Endothelial cell of umbilical vein (primary cell): ENCODE results near the gene RRP15. TPM values are rescaled to one million over a fixed set of nuclear protein-coding genes. Genes with fewer than 3 reads are reported as not detected.

Source experiments
- BruUV-seq: library from RNA; stranded (reverse); fragments of 400-500 nt; replicated peaks from 2 replicates; lab custom pipeline; 2021; lab: Mats Ljungman, UMichigan
- CTCF ChIA-PET: fragments of 300-600, 350-600 bp; sonication (Branson Sonifier 250); formaldehyde crosslinking; loops from one replicate; lab custom pipeline; 2021; ENCODE audit warnings: antibody characterized with exemption, inconsistent platforms; lab: Charles Lee
- POLR2A ChIA-PET: fragments of 300-600, 350-600 bp; sonication (Branson Sonifier 250); formaldehyde crosslinking; loops from one replicate; lab custom pipeline; 2021; ENCODE audit warnings: antibody characterized with exemption, inconsistent platforms; lab: Charles Lee
- DNase-seq: peaks from one replicate; pipeline ENCODE4 v3.0.0-alpha.2; 2011; ENCODE audit warnings: low read depth, low spot score
- FAIRE-seq: peaks from 2 replicates; lab custom pipeline; 2011; peaks lifted over from hg19 to GRCh38; lab: Jason Lieb, UNC
- H2AFZ ChIP-seq: 2 replicates; pipeline ENCODE4 v1.6.0; 2012; ENCODE audit warnings: low read depth, low read length, control low read depth, inconsistent platforms
- H3K27ac ChIP-seq: 2 replicates; pipeline ENCODE4 v1.5.1; 2011; ENCODE audit warnings: low read depth, mild to moderate bottlenecking, control low read depth, low read length, moderate library complexity; ENCODE audit not compliant: insufficient read depth
- H3K27me3 ChIP-seq, 2 experiments: 2 replicates each; pipeline versions ENCODE4 v1.6.0 to v1.6.1; 2011; ENCODE audit warnings: low read length in 2 of 2, mixed read lengths in 1 of 2; ENCODE audit not compliant: control insufficient read depth in 2 of 2, insufficient read depth in 2 of 2
- H3K36me3 ChIP-seq, 2 experiments: 2 replicates in 1 of 2; 3 replicates in 1 of 2; pipeline ENCODE4 v1.5.1; 2011; ENCODE audit warnings: low read length in 2 of 2, mild to moderate bottlenecking in 1 of 2, moderate library complexity in 1 of 2; ENCODE audit not compliant: control insufficient read depth in 2 of 2, insufficient read depth in 2 of 2; ENCODE audit errors: extremely low read depth in 1 of 2
- H3K4me1 ChIP-seq: 3 replicates; pipeline ENCODE4 v1.5.1; 2011; ENCODE audit warnings: mild to moderate bottlenecking, low read length; ENCODE audit not compliant: control insufficient read depth, insufficient read depth; ENCODE audit errors: extremely low read depth
- H3K4me2 ChIP-seq: 2 replicates; pipeline ENCODE4 v1.6.1; 2011; ENCODE audit warnings: low read length, control low read depth, mixed read lengths; ENCODE audit not compliant: insufficient read depth
- H3K4me3 ChIP-seq, 3 experiments: fragments of 200-600 bp in 1 of 3; sonication (generic), shearing (Covaris generic) in 1 of 3; replicated peaks in 1 of 3; 2 replicates each; pipeline ENCODE4 v1.5.1; 2011 to 2016; ENCODE audit warnings: control low read depth in 3 of 3, low read length in 3 of 3, mild to moderate bottlenecking in 2 of 3, inconsistent platforms in 1 of 3, low read depth in 1 of 3, moderate library complexity in 1 of 3; ENCODE audit not compliant: insufficient read depth in 1 of 3
- H3K79me2 ChIP-seq: 2 replicates; pipeline ENCODE4 v1.6.0; 2012; ENCODE audit warnings: low read length, inconsistent platforms; ENCODE audit not compliant: control insufficient read depth, insufficient read depth
- H3K9ac ChIP-seq: replicated peaks from 2 replicates; pipeline ENCODE3; 2011; ENCODE audit warnings: low read length, control low read depth; ENCODE audit not compliant: insufficient read depth; ENCODE audit errors: extremely low read depth
- H3K9me1 ChIP-seq: replicated peaks from 3 replicates; pipeline ENCODE4 v1.6.0; 2011; ENCODE audit warnings: mild to moderate bottlenecking, low read length; ENCODE audit not compliant: control insufficient read depth, insufficient read depth; ENCODE audit errors: extremely low read depth
- H3K9me3 ChIP-seq: replicated peaks from 2 replicates; pipeline ENCODE4 v1.5.1; 2012; ENCODE audit warnings: low read length, inconsistent platforms; ENCODE audit not compliant: control insufficient read depth, insufficient read depth
- H4K20me1 ChIP-seq: replicated peaks from 2 replicates; pipeline ENCODE3; 2011; ENCODE audit warnings: mild to moderate bottlenecking, low read length; ENCODE audit not compliant: control insufficient read depth, insufficient read depth; ENCODE audit errors: extremely low read depth
- CTCF ChIP-seq, 2 donors: IDR thresholded peaks; 1 replicate in 1 of 2; 2 replicates in 1 of 2; pipeline ENCODE4 v1.5.1; 2011; ENCODE audit warnings: low read length in 2 of 2, mild to moderate bottlenecking in 2 of 2, moderate library complexity in 2 of 2, control low read depth in 1 of 2, inconsistent platforms in 1 of 2, low read depth in 1 of 2; ENCODE audit not compliant: insufficient read depth in 1 of 2; ENCODE audit errors: extremely low read depth in 1 of 2
- EZH2 ChIP-seq: IDR thresholded peaks from 2 replicates; pipeline ENCODE4 v1.6.1; 2012; ENCODE audit warnings: borderline replicate concordance, low read depth, mild to moderate bottlenecking, moderate library complexity, low read length, inconsistent platforms; ENCODE audit not compliant: severe bottlenecking
- FOS ChIP-seq: IDR thresholded peaks from 2 replicates; pipeline ENCODE4 v1.6.1; 2011; ENCODE audit warnings: mild to moderate bottlenecking, low read length, moderate library complexity, borderline replicate concordance; ENCODE audit not compliant: insufficient read depth
- GATA2 ChIP-seq: IDR thresholded peaks from 2 replicates; pipeline ENCODE4 v1.7.0; 2011; ENCODE audit warnings: low read depth, mild to moderate bottlenecking, moderate library complexity, mixed read lengths, low read length; ENCODE audit not compliant: insufficient read length, insufficient read depth
- JUN ChIP-seq: IDR thresholded peaks from 2 replicates; pipeline ENCODE4 v1.6.1; 2011; ENCODE audit warnings: borderline replicate concordance, low read depth; ENCODE audit not compliant: insufficient read length, insufficient read depth
- MYC ChIP-seq: IDR thresholded peaks from one replicate; pipeline ENCODE4 v1.6.1; 2011; ENCODE audit warnings: mild to moderate bottlenecking, low read depth, low read length
- POLR2A ChIP-seq: IDR thresholded peaks from 2 replicates; pipeline ENCODE4 v1.6.1; 2012; ENCODE audit warnings: low read depth, mild to moderate bottlenecking, control low read depth, low read length
- POLR2AphosphoS5 ChIP-seq: IDR thresholded peaks from 2 replicates; pipeline ENCODE4 v1.6.1; 2012; ENCODE audit warnings: low read depth, mild to moderate bottlenecking, control low read depth, low read length, moderate library complexity; ENCODE audit not compliant: insufficient read depth
- dilution Hi-C: fragments of 300-500 bp; cut with MboI; formaldehyde crosslinking; loops from one replicate; pipeline ENCODE4 v1.15.0; 2019; ENCODE audit warnings: low sequenced_read_pairs; ENCODE audit not compliant: extremely low pct_ligation_motif_present
- intact Hi-C: fragments of 100-400 bp; cut with micrococcal nuclease; formaldehyde crosslinking; loops from one replicate; pipeline ENCODE4 v1.10.0; 2022
- polyA plus RNA-seq, 4 experiments: library from polyadenylated mRNA; depleted of rRNA in 3 of 4; stranded (reverse) in 3 of 4; unstranded in 1 of 4; fragments of >200 nt; gene quantifications; 2 replicates each; pipeline versions ENCODE4 v1.2.1 to v1.2.3, GENCODE V29; 2011 to 2012; ENCODE audit warnings: missing spikeins in 1 of 4
- total RNA-seq: library from RNA; stranded (reverse); gene quantifications from 2 replicates; pipeline ENCODE4 v1.2.3, GENCODE V29; 2021
- TF ChIP-seq, protein P1 (sequence below): IDR thresholded peaks from 2 replicates; pipeline ENCODE4 v1.6.1; 2011; ENCODE audit not compliant: insufficient read depth, insufficient read length

Gene RRP15
- total and polyA plus RNA-seq, 2 donors (not counting 3 experiments of a cell fraction or from before 2014, with no cell fraction given): 1.0 to 17.3 TPM

- TF ChIP-seq JUN: no peak
- no peak for TF ChIP-seq EZH2
- TF ChIP-seq, protein P1, sequence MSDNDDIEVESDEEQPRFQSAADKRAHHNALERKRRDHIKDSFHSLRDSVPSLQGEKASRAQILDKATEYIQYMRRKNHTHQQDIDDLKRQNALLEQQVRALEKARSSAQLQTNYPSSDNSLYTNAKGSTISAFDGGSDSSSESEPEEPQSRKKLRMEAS: no peak
- TF ChIP-seq POLR2AphosphoS5: no peak
- TF ChIP-seq CTCF (IDR thresholded peaks at IDR 0.05; ENCODE audit: extremely low read depth in 1 of 2, insufficient read depth in 1 of 2, low read depth in 1 of 2, low read length in 2 of 2): no peak
- no peak for TF ChIP-seq MYC
- no peak for TF ChIP-seq GATA2
- no peak for TF ChIP-seq FOS
- TF ChIP-seq POLR2A: no peak
- Histone ChIP-seq H3K36me3 (no peaks in the 10 kb centered on the region), H3K4me1 (peaks cover 39% of the 10 kb centered on the region), H3K27me3 (no peaks in the 10 kb centered on the region), H3K27ac (peak overlapping the region; percentile 85), H3K9me1 (no peaks in the 10 kb centered on the region), H3K79me2 (no peaks in the 10 kb centered on the region), H3K4me3 (peak overlapping the region; percentile 86 to 95 (median 88)), H3K9ac (peak overlapping the region; percentile 96), H2AFZ (peak overlapping the region; percentile 96), H3K9me3 (no peaks in the 10 kb centered on the region), H3K4me2 (peak overlapping the region; percentile 98), H4K20me1 (no peaks in the 10 kb centered on the region)
- no TSS peak for BruUV-seq
- intact Hi-C loops (loop anchor here (1.0 to 5.0 kb wide), 5 partner anchors 133 to 980 kb away; no protein-coding TSS in a partner anchor), dilution Hi-C loops (no loop called here)
- no peak for DNase-seq
- ChIA-PET POLR2A (no interaction called here), CTCF (interaction anchor here (0.8 to 9.8 kb wide), 4 partner anchors 9 to 720 kb away, joined by 3 to 161 read pairs (median 3); no protein-coding TSS in a partner anchor)
- peak; percentile 35 for FAIRE-seq
Observed at GRCh38 chr1:218347336-218347722, 62.2 kb downstream of the RRP15 start.
